ENCODE measurements around the gene RABGAP1.

DNA sequence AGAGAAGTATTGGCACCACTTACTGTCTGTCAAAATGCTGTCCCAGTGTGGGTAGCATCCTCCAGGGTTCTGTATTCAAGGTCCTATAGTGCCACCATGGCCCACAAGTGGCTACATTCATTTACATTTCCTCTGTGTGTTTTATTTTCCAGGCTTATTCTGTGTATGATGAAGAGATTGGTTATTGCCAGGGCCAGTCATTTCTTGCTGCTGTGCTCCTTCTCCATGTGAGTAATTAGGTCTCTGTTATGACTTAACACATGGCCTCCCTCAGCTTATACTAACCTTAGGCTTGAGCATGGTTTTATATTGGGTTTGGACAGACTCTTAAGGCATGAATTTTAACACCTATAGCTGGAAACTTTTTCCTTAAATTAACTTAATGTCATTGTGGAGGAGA lies 129.4 kb downstream of the RABGAP1 start:
- TF ChIP-seq, protein P1, sequence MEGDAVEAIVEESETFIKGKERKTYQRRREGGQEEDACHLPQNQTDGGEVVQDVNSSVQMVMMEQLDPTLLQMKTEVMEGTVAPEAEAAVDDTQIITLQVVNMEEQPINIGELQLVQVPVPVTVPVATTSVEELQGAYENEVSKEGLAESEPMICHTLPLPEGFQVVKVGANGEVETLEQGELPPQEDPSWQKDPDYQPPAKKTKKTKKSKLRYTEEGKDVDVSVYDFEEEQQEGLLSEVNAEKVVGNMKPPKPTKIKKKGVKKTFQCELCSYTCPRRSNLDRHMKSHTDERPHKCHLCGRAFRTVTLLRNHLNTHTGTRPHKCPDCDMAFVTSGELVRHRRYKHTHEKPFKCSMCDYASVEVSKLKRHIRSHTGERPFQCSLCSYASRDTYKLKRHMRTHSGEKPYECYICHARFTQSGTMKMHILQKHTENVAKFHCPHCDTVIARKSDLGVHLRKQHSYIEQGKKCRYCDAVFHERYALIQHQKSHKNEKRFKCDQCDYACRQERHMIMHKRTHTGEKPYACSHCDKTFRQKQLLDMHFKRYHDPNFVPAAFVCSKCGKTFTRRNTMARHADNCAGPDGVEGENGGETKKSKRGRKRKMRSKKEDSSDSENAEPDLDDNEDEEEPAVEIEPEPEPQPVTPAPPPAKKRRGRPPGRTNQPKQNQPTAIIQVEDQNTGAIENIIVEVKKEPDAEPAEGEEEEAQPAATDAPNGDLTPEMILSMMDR (conservative IDR thresholded peaks at IDR 0.05) = no peak
- TF ChIP-seq EZH2 (IDR thresholded peaks at IDR 0.05; ENCODE audit: low read depth) = no peak
